Breast epithelium (tissue), 3 donors: ENCODE data around the gene OLIG3.

Experiments
- CTCF ChIP-seq, 3 donors: fragments of 450-650 bp; IDR thresholded peaks; one replicate each; pipeline ENCODE4 v1.5.1; 2016 to 2017; ENCODE audit warnings: antibody characterized with exemption in 3 of 3, mild to moderate bottlenecking in 3 of 3, moderate library complexity in 3 of 3
- POLR2A ChIP-seq: fragments of 450-650 bp; IDR thresholded peaks from one replicate; pipeline ENCODE4 v1.6.1; 2016; ENCODE audit warnings: antibody characterized with exemption, mild to moderate bottlenecking, moderate library complexity
- POLR2AphosphoS5 ChIP-seq, 3 donors: sonication (generic); formaldehyde crosslinking; IDR thresholded peaks; one replicate each; pipeline ENCODE4 v1.6.1; 2017; ENCODE audit warnings: antibody characterized with exemption in 3 of 3

- TF ChIP-seq POLR2A: no peak
- no peak for TF ChIP-seq CTCF (IDR thresholded peaks at IDR 0.05)
- TF ChIP-seq POLR2AphosphoS5 (IDR thresholded peaks at IDR 0.05): no peak
These were observed 3.9 kb downstream of the OLIG3 start for GRCh38 chr6:137490006-137490905.
